ENCODE results near the gene HGD. TPM values are rescaled to one million over a fixed set of nuclear protein-coding genes. Genes with fewer than 3 reads are reported as not detected.
A peak's percentile ranks its signal among the peaks of the same experiment; 100 is the strongest.

Gene HGD
- total and polyA plus RNA-seq, 2 of the 13 experiments (the other 11 are each of a cell fraction or from before 2014, with no cell fraction given): 265 to 398 TPM

DNA sequence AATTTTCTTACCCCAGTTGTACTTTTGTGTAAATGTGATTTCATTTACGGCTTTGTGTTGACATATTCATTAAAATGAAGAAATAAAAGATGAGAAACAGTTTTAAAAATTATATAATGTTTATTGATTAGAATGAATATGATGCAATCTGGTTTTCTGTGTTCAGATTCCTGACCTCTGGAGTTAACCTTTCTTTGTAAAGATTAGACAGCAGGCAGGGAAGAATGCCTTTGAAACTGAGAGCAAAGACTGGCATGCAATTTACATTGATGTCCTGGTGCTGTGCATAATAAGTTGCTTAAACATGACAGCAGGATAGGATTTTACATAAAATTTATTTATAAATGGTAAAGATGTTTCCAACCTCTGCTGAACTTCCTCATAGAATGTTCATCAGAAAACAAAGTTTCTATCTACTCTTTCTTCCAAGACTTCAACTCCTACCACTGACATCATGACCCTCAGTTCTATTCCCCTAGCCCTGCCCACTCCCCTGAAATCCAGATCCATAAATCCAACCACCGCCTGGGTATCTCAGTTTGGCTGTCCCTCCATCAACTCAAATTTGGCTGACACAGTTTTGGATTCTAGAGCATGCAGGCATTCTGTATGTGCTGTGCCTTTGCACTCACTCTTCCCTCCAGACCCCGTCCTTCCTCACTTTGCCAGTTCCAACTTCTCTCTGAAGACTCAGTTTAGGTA lies 1.7 kb downstream of the HGD start (continued):
- TF ChIP-seq SOX13 (IDR thresholded peaks at IDR 0.05) (peak; percentile 53; the same call in 1 of the 2 replicates), SOX13 (CRISPR knock-in tag; conservative IDR thresholded peaks at IDR 0.05 in 1 of 2, IDR thresholded peaks at IDR 0.05 in 1 of 2) (peak in 1 of 2 experiments; percentile 95; a peak in 2 of 4 replicates), TCF7 (IDR thresholded peaks at IDR 0.05; ENCODE audit: low read depth) (peak; percentile 92), ZNF331 (CRISPR knock-in tag; IDR thresholded peaks at IDR 0.05) (0 out of 2 replicates have a peak, but pooled peaks have one; percentile 16), YEATS2 (CRISPR knock-in tag; IDR thresholded peaks at IDR 0.05; ENCODE audit: borderline replicate concordance) (no peak), GABPA (IDR thresholded peaks at IDR 0.05; ENCODE audit: low read depth, low read length) (no peak), GABPA (CRISPR knock-in tag; IDR thresholded peaks at IDR 0.05; ENCODE audit: low read depth) (peak; percentile 33; the same call in 1 of the 2 replicates), SPEN (CRISPR knock-in tag; IDR thresholded peaks at IDR 0.05; ENCODE audit: low read depth) (no peak), MEIS2 (CRISPR knock-in tag; IDR thresholded peaks at IDR 0.05) (no peak), NR2F6 (IDR thresholded peaks at IDR 0.05) (peak; percentile 98), NR2F6 (CRISPR knock-in tag; IDR thresholded peaks at IDR 0.05) (peak; percentile 96), ISL2 (CRISPR knock-in tag; IDR thresholded peaks at IDR 0.05) (peak; percentile 55; the same call in 1 of the 2 replicates), ZNF24 (IDR thresholded peaks at IDR 0.05) (peak; percentile 40; the same call in 1 of the 2 replicates), POLR2A (IDR thresholded peaks at IDR 0.05; ENCODE audit: insufficient read depth in 1 of 2, low read depth in 2 of 2, low read length in 2 of 2) (peak in 1 of 2 experiments; percentile 34; a peak in 1 of 4 replicates), SMAD3 (CRISPR knock-in tag; IDR thresholded peaks at IDR 0.05) (peak; percentile 75; the same call in 1 of the 2 replicates), TGIF2 (CRISPR knock-in tag; IDR thresholded peaks at IDR 0.05) (peak; percentile 40; the same call in 1 of the 2 replicates), PRMT3 (CRISPR knock-in tag; IDR thresholded peaks at IDR 0.05; ENCODE audit: borderline replicate concordance, low read depth) (no peak), FOXP1 (IDR thresholded peaks at IDR 0.05) (no peak), FOXP1 (CRISPR knock-in tag; IDR thresholded peaks at IDR 0.05) (peak; percentile 49), PBX3 (CRISPR knock-in tag; IDR thresholded peaks at IDR 0.05; ENCODE audit: borderline replicate concordance) (no peak), FOXA3 (CRISPR knock-in tag; IDR thresholded peaks at IDR 0.05) (peak; percentile 61), CEBPG (CRISPR knock-in tag; IDR thresholded peaks at IDR 0.05) (peak; percentile 94), POLR2G (IDR thresholded peaks at IDR 0.05; ENCODE audit: low read depth, low read length) (peak; percentile 44; the same call in 1 of the 2 replicates), RBM39 (IDR thresholded peaks at IDR 0.05; ENCODE audit: low read depth, low read length, poor library complexity, severe bottlenecking) (no peak), TEAD3 (CRISPR knock-in tag; optimal IDR thresholded peaks at IDR 0.05; ENCODE audit: borderline replicate concordance) (peak; percentile 56), ZBTB46 (CRISPR knock-in tag; IDR thresholded peaks at IDR 0.05; ENCODE audit: borderline replicate concordance) (no peak)
- TF ChIP-seq, protein P1, sequence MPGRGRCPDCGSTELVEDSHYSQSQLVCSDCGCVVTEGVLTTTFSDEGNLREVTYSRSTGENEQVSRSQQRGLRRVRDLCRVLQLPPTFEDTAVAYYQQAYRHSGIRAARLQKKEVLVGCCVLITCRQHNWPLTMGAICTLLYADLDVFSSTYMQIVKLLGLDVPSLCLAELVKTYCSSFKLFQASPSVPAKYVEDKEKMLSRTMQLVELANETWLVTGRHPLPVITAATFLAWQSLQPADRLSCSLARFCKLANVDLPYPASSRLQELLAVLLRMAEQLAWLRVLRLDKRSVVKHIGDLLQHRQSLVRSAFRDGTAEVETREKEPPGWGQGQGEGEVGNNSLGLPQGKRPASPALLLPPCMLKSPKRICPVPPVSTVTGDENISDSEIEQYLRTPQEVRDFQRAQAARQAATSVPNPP (CRISPR knock-in tag; IDR thresholded peaks at IDR 0.05): no peak
- TF ChIP-seq, protein P2, sequence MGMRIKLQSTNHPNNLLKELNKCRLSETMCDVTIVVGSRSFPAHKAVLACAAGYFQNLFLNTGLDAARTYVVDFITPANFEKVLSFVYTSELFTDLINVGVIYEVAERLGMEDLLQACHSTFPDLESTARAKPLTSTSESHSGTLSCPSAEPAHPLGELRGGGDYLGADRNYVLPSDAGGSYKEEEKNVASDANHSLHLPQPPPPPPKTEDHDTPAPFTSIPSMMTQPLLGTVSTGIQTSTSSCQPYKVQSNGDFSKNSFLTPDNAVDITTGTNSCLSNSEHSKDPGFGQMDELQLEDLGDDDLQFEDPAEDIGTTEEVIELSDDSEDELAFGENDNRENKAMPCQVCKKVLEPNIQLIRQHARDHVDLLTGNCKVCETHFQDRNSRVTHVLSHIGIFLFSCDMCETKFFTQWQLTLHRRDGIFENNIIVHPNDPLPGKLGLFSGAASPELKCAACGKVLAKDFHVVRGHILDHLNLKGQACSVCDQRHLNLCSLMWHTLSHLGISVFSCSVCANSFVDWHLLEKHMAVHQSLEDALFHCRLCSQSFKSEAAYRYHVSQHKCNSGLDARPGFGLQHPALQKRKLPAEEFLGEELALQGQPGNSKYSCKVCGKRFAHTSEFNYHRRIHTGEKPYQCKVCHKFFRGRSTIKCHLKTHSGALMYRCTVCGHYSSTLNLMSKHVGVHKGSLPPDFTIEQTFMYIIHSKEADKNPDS (CRISPR knock-in tag; IDR thresholded peaks at IDR 0.05): no peak

All from HepG2 (cell line).